GM23338 (cell line): Measurements from ENCODE around the gene SRY.

Experiments used
- REST ChIP-seq: IDR thresholded peaks from one replicate; pipeline ENCODE4 v1.6.1; 2018; ENCODE audit warnings: antibody characterized with exemption; ENCODE audit not compliant: unreplicated experiment
- TF ChIP-seq, protein P1 (sequence below), 2 experiments: fragments of 200-600 bp in 1 of 2; sonication (generic) in 1 of 2; conservative IDR thresholded peaks; 2 replicates each; pipeline versions ENCODE4 v1.5.1 to v1.6.1; 2016 to 2017; ENCODE audit warnings: antibody characterized with exemption in 2 of 2, low read depth in 2 of 2, mild to moderate bottlenecking in 2 of 2, moderate library complexity in 1 of 2

GRCh38 chrY:2796977-2797523 lies 9.6 kb upstream of the SRY start:
- TF ChIP-seq, protein P1, sequence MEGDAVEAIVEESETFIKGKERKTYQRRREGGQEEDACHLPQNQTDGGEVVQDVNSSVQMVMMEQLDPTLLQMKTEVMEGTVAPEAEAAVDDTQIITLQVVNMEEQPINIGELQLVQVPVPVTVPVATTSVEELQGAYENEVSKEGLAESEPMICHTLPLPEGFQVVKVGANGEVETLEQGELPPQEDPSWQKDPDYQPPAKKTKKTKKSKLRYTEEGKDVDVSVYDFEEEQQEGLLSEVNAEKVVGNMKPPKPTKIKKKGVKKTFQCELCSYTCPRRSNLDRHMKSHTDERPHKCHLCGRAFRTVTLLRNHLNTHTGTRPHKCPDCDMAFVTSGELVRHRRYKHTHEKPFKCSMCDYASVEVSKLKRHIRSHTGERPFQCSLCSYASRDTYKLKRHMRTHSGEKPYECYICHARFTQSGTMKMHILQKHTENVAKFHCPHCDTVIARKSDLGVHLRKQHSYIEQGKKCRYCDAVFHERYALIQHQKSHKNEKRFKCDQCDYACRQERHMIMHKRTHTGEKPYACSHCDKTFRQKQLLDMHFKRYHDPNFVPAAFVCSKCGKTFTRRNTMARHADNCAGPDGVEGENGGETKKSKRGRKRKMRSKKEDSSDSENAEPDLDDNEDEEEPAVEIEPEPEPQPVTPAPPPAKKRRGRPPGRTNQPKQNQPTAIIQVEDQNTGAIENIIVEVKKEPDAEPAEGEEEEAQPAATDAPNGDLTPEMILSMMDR (conservative IDR thresholded peaks at IDR 0.05; ENCODE audit: low read depth in 2 of 2): no peak
- no peak for TF ChIP-seq REST
